Fibroblast of peridontal ligament (primary cell): ENCODE measurements around the gene COL4A1.

ENCODE experiments used
- DNase-seq: peaks from one replicate; pipeline ENCODE4 v3.0.0-alpha.2; 2010; ENCODE audit errors: extremely low read depth

The COL4A1 gene

GRCh38 chr13:110237875-110238817, 68.8 kb downstream of the COL4A1 start:
- no peak for DNase-seq

GRCh38 chr13:110236831-110237261, 70.1 kb downstream of the COL4A1 start:
- no peak for DNase-seq

- DNase-seq = no peak
Measured at GRCh38 chr13:110236431-110236830, 70.5 kb downstream of the COL4A1 start.

- DNase-seq = no peak
Measured at GRCh38 chr13:110234532-110234931, 72.4 kb downstream of the COL4A1 start.

- DNase-seq = peak; percentile 53
Measured at GRCh38 chr13:110233951-110234280, 73.0 kb downstream of the COL4A1 start.

DNA sequence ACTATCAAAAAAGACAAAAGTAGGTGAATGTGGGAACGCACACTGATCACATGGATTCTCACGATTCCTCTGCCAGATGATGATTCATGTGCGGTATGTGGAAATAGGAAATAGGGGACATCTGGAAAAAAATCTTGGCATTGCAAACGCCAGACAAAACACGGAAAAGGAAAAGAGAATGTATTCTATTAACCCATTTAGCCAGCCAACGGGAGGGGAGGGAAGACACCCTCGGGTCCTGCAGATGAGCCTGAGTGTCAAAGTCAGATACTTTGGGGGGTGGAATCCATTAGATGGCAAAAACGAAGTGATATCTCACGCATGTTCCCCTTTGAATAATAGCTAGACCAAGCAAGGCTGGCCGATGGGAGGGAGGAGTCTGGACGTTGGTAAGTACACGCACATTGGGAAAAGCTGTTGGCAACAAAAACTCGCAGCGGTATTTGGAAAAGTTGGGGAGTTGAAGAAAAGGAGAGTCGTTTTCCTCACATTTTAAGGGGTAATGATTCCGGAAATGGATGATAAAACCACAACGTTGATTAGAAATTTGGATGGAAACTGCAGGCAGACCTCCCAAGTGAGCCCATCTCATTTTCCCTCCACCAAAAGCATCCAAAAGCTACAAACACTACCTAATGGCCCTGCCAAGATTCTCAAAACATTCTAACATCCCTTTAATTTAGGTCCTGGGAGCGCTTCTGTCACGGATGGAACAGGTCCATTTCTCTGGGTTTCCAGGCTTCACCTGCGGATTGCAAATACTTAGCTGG, 73.6 kb downstream of the COL4A1 start:
- peak; percentile 96 for DNase-seq

DNA sequence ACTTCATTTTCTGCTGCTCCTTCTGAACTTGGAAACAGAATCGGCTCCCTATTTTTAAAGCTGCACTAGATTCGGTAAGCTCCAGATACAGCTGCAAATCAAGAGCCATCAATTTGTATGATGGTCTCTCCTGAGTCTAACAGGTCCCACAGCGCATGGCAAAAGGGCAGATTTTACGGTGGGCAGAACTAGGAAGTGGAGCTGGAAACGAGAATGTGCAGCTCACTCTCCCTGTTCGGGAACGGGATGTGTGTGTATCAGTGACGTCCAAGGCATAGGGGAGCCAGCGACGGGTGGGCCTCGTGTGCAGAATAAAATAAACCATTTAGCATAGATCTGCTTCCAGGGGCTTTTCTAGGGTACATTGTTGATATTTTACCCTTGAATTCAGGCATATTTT, 74.2 kb downstream of the COL4A1 start:
- DNase-seq = no peak

DNA sequence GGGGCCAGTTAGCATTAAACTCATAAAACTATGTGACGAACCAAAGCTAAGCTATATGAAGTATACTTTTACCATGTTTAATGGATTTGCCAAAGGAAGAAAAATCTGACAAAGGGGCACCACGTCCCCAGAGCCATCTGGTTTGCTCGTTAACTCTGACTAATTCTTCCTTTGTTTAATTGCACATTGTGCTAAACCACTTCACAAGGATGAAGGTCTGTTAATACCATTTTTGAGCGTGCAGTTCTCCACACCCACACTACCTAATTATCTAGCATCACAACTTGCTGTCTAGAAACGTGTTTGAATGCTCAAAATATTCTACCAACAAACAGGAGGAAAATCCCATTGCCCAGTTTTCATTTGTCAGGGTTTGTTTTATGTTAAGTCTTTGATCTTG, 74.8 kb downstream of the COL4A1 start:
- DNase-seq = no peak

DNA sequence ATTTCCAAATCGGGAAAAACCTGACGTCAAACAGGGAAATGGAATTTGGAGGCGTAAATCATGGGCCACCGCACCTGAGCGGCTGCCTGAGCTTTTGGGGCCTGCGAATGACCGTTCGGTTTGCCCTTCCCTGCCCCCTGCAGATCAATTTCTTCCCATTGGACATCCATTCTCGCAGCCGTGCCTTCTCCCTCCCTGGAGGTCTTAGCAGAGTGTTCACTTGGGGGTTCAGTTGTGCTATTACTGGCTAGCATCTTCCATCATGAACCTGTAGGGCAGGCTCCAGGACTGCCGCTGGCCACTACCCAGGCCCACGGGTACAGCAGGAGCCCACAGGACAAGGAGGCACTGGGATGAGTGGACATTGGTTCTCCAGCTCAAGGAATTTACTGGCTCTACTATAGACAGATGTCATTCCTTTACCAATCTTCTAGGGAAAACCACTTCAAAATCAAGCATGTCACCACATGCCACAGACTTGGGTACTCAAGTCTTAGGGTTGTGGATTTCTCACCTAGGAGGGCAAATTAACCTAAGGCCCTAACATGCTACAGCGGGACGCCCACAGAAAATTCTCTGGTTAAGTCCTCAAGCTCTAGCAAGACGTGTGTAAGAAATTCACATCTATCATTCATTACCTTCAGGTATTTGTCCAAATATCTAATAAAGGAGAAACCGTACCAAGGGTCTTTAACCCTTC, 75.5 kb downstream of the COL4A1 start:
- no peak for DNase-seq

- DNase-seq = no peak
Measured at GRCh38 chr13:110230661-110231347, 76.2 kb downstream of the COL4A1 start.

DNA sequence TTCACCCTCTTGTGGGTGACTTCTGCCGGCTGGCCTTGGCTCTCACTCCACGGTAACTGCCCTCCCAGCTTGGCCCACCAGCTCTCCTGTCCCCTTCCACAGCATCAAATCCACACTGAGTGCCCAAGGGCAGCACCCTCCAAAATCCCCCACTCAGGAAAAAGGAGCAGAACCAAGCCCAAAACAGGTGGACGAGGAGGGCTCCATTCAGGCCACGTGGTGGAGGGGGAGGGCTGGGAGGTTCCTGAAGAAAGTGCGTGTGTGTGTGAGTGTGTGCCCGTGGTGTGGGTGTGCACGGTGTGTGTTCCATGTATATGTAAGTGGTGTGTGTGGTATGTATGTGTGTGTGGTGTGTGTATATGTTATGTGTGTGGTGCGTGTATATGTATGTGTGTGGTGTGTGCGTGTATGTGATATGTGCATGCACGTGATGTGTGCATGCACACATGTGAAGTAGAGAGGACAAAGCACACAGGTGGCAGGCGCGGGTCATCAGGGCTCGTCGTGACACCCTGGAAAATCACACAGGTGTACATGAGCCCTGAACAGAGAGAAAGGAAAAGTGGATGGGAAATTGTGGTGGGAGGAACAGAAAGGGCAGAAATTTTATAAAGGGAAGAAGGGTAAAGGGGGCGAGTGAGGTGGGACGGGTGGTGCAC, 76.9 kb downstream of the COL4A1 start:
- DNase-seq = no peak

- peak; percentile 62 for DNase-seq
Measured at GRCh38 chr13:110228936-110229904, 77.7 kb downstream of the COL4A1 start.

- no peak for DNase-seq
Measured at GRCh38 chr13:110227864-110228643, 78.9 kb downstream of the COL4A1 start.

DNA sequence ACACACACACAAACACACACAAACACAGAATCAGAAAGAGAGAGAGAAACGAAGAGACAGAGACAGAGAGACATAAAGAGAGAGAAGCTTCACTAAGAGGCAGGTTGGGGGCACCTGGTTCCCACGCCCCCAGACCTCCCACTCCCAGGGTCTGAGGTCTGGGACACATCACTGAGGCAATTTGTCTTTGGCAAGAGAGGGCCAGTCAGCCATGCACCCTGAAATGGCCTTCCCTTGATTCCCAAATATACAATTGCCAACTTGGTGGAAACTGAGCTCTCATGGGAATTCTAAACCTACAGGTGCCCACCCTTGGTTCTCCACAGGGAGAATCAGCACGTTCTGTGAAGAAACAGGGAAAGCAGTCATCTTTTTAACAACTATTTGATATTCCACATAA, 79.5 kb downstream of the COL4A1 start:
- no peak for DNase-seq

- peak; percentile 35 for DNase-seq
Measured at GRCh38 chr13:110225609-110226574, 81.1 kb downstream of the COL4A1 start.

- DNase-seq = no peak
Measured at GRCh38 chr13:110225003-110225402, 82.0 kb downstream of the COL4A1 start.

GRCh38 chr13:110224519-110224918, 82.4 kb downstream of the COL4A1 start:
- DNase-seq = no peak
